HepG2 (cell line): ENCODE measurements around the gene RBM8A. TPM values are rescaled to one million over a fixed set of nuclear protein-coding genes. Genes with fewer than 3 reads are reported as not detected.

Experiments used
- ERF ChIP-seq: IDR thresholded peaks from 2 replicates; pipeline ENCODE4 v1.6.1; 2018; ENCODE audit warnings: missing biosample characterization, missing genetic modification reagents
- HNRNPH1 ChIP-seq: fragments of 200-400 bp; formaldehyde crosslinking; optimal IDR thresholded peaks from 2 replicates; pipeline ENCODE3; 2017; ENCODE audit warnings: mild to moderate bottlenecking, low read depth, low read length
- HNRNPL ChIP-seq: fragments of 200-400 bp; formaldehyde crosslinking; IDR thresholded peaks from 2 replicates; pipeline ENCODE4 v1.6.1; 2017; ENCODE audit warnings: mild to moderate bottlenecking, low read depth, low read length
- MBD4 ChIP-seq: IDR thresholded peaks from 2 replicates; pipeline ENCODE4 v1.6.1; 2012; ENCODE audit warnings: low read length, inconsistent platforms, borderline replicate concordance
- PHF5A ChIP-seq: IDR thresholded peaks from one replicate; pipeline ENCODE4 v1.6.1; 2018; ENCODE audit warnings: low read depth, missing genetic modification reagents; ENCODE audit not compliant: unreplicated experiment
- PRPF4 ChIP-seq: fragments of 200-400 bp; formaldehyde crosslinking; IDR thresholded peaks from 2 replicates; pipeline ENCODE4 v1.6.1; 2016; ENCODE audit warnings: low read length, low read depth; ENCODE audit not compliant: poor library complexity, severe bottlenecking
- RXRB ChIP-seq: IDR thresholded peaks from 2 replicates; pipeline ENCODE4 v1.6.1; 2016; ENCODE audit warnings: borderline replicate concordance, missing genetic modification reagents, missing compliant biosample characterization
- SNAPC4 ChIP-seq: sonication (generic); formaldehyde crosslinking; IDR thresholded peaks from 2 replicates; pipeline ENCODE4 v1.4.0; 2020; ENCODE audit warnings: mild to moderate bottlenecking, missing genetic modification reagents
- SP4 ChIP-seq: sonication (generic); formaldehyde crosslinking; IDR thresholded peaks from 2 replicates; pipeline ENCODE4 v1.8.1; 2023; ENCODE audit warnings: mild to moderate bottlenecking, missing genetic modification reagents
- TRIM22 ChIP-seq: fragments of 450-650 bp; IDR thresholded peaks from 2 replicates; pipeline ENCODE4 v1.6.1; 2017
- ZNF136 ChIP-seq: sonication (generic); formaldehyde crosslinking; IDR thresholded peaks from 2 replicates; pipeline ENCODE4 v1.8.1; 2022; ENCODE audit warnings: low read depth, mild to moderate bottlenecking, moderate library complexity, missing genetic modification reagents
- ZNF264 ChIP-seq: sonication (generic); formaldehyde crosslinking; IDR thresholded peaks from 2 replicates; pipeline ENCODE4 v1.4.0; 2020; ENCODE audit warnings: missing genetic modification reagents
- ZNF432 ChIP-seq: sonication (generic); formaldehyde crosslinking; IDR thresholded peaks from 2 replicates; pipeline ENCODE4 v1.5.0; 2020; ENCODE audit warnings: missing genetic modification reagents, mild to moderate bottlenecking, borderline replicate concordance
- ZNF687 ChIP-seq: sonication (generic); formaldehyde crosslinking; IDR thresholded peaks from 2 replicates; pipeline ENCODE4 v1.5.1; 2020; ENCODE audit warnings: mild to moderate bottlenecking, missing genetic modification reagents, moderate library complexity
- ZNF746 ChIP-seq: sonication (generic); formaldehyde crosslinking; IDR thresholded peaks from 2 replicates; pipeline ENCODE4 v1.8.0; 2022; ENCODE audit warnings: mild to moderate bottlenecking, missing genetic modification reagents
- ZNF749 ChIP-seq: sonication (generic); formaldehyde crosslinking; IDR thresholded peaks from 2 replicates; pipeline ENCODE4 v1.8.0; 2022; ENCODE audit warnings: mild to moderate bottlenecking, missing genetic modification reagents, moderate library complexity, borderline replicate concordance
- ZNF883 ChIP-seq: sonication (generic); formaldehyde crosslinking; IDR thresholded peaks from 2 replicates; pipeline ENCODE4 v1.5.1; 2020; ENCODE audit warnings: mild to moderate bottlenecking, missing genetic modification reagents; ENCODE audit errors: not compliant biosample characterization
- ZSCAN30 ChIP-seq: sonication (generic); formaldehyde crosslinking; IDR thresholded peaks from 2 replicates; pipeline ENCODE4 v1.5.0; 2020; ENCODE audit warnings: mild to moderate bottlenecking, missing genetic modification reagents
- polyA plus RNA-seq, 8 experiments: library from polyadenylated mRNA; depleted of rRNA in 3 of 8; stranded (reverse) in 7 of 8; unstranded in 1 of 8; fragments of >200 nt; fragmentation: Illumina TruSeq in 4 of 8; extraction: Trizol in 4 of 8; gene quantifications; 2 replicates each; pipeline versions ENCODE4 v1.2.1 to v1.2.3, GENCODE V29; 2011 to 2016; ENCODE audit warnings: low read depth in 4 of 8, missing spikeins in 1 of 8, mixed read lengths in 1 of 8; ENCODE audit not compliant: insufficient read depth in 1 of 8
- total RNA-seq, 5 experiments: library from RNA; depleted of rRNA; stranded (reverse); fragments of >200 nt; fragmentation: Illumina TruSeq; extraction: Trizol; gene quantifications; 2 replicates each; pipeline ENCODE4 v1.2.3, GENCODE V29; 2016; ENCODE audit warnings: low read depth in 1 of 5

The RBM8A gene
- total and polyA plus RNA-seq, 2 of the 13 experiments (the other 11 are each of a cell fraction or from before 2014, with no cell fraction given), result 106 to 162 TPM

GRCh38 chr1:145957443-145958319 is 30.4 kb upstream of the RBM8A start, which contains the start of gene LIX1L (continued):
- TF ChIP-seq ZSCAN30 (CRISPR knock-in tag), result no peak
- TF ChIP-seq ERF (CRISPR knock-in tag), result 0 out of 2 replicates have a peak, but pooled peaks have one; percentile 56
- no peak for TF ChIP-seq ZNF749 (CRISPR knock-in tag)
- no peak for TF ChIP-seq HNRNPH1
- TF ChIP-seq ZNF687 (CRISPR knock-in tag), result peak; percentile 72
- TF ChIP-seq ZNF883 (CRISPR knock-in tag), result no peak
- no peak for TF ChIP-seq MBD4
- no peak for TF ChIP-seq PHF5A (CRISPR knock-in tag)
- peak; percentile 91 for TF ChIP-seq HNRNPL
- TF ChIP-seq ZNF264 (CRISPR knock-in tag), result 0 out of 2 replicates have a peak, but pooled peaks have one; percentile 45
- no peak for TF ChIP-seq SNAPC4
- no peak for TF ChIP-seq ZNF136 (CRISPR knock-in tag)
- no peak for TF ChIP-seq TRIM22
- TF ChIP-seq ZNF432 (CRISPR knock-in tag), result no peak
- no peak for TF ChIP-seq PRPF4
- TF ChIP-seq ZNF746 (CRISPR knock-in tag), result no peak
- no peak for TF ChIP-seq RXRB (CRISPR knock-in tag)
- TF ChIP-seq SP4 (CRISPR knock-in tag), result peak; percentile 81
